BLaER1 treated with 17β-estradiol and CSF1 and Interleukin-3, amounts not matched to agents 10 nM and 100 nM (cell line): ENCODE results near the gene CX3CR1.

Experiments used
- H3K27ac ChIP-seq, 11 experiments: shearing (Covaris generic); formaldehyde crosslinking; 2 replicates each; pipeline ENCODE4 v1.8.1; 2022
- H3K27me3 ChIP-seq, 11 experiments: shearing (Covaris generic); formaldehyde crosslinking; 2 replicates each; pipeline ENCODE4 v1.8.1; 2022
- H3K36me3 ChIP-seq, 11 experiments: shearing (Covaris generic); formaldehyde crosslinking; 2 replicates each; pipeline ENCODE4 v1.8.1; 2022
- H3K4me1 ChIP-seq, 10 experiments: shearing (Covaris generic); formaldehyde crosslinking; 2 replicates each; pipeline ENCODE4 v1.8.1; 2022
- H3K4me2 ChIP-seq, 11 experiments: shearing (Covaris generic); formaldehyde crosslinking; 2 replicates each; pipeline ENCODE4 v1.8.1; 2022
- H3K4me3 ChIP-seq, 10 experiments: shearing (Covaris generic); formaldehyde crosslinking; 2 replicates each; pipeline ENCODE4 v1.8.1; 2022
- H3K9ac ChIP-seq, 11 experiments: shearing (Covaris generic); formaldehyde crosslinking; 2 replicates each; pipeline ENCODE4 v1.8.1; 2022
- H3K9me3 ChIP-seq, 11 experiments: shearing (Covaris generic); formaldehyde crosslinking; replicated peaks in 1 of 11; 2 replicates each; pipeline ENCODE4 v1.8.1; 2022
- H4K20me1 ChIP-seq, 11 experiments: shearing (Covaris generic); formaldehyde crosslinking; 2 replicates each; pipeline ENCODE4 v1.8.1; 2022
- Cebpa-rat ChIP-seq, 11 experiments: shearing (Covaris generic); IDR thresholded peaks; 2 replicates each; pipeline ENCODE4 v1.8.1; 2022

The CX3CR1 gene

GRCh38 chr3:39319249-39319648 is 39.4 kb upstream of the CX3CR1 start:
- peaks cover 6 to 21% (median 9%) of the 10 kb centered on the region in 11 experiments; a peak in 20 of 22 replicates for H3K9me3 ChIP-seq
- H3K4me3 ChIP-seq, result no peak overlapping the region

GRCh38 chr3:39318301-39318700 is 38.5 kb upstream of the CX3CR1 start:
- no peak for TF ChIP-seq Cebpa-rat (IDR thresholded peaks at IDR 0.05)
- Histone ChIP-seq H3K4me3 (no peak overlapping the region), H3K36me3 (no peaks in the 10 kb centered on the region), H4K20me1 (no peaks in the 10 kb centered on the region), H3K27ac (no peak overlapping the region), H3K4me2 (no peak overlapping the region), H3K27me3 (no peaks in the 10 kb centered on the region), H3K9me3 (peaks cover 9 to 27% (median 11%) of the 10 kb centered on the region in 11 experiments; a peak in 21 of 22 replicates), H3K4me1 (no peaks in the 10 kb centered on the region), H3K9ac (no peak overlapping the region)

More at GRCh38 chr3:39319249-39319648, 39.4 kb upstream of the CX3CR1 start:
- Histone ChIP-seq H4K20me1 (no peaks in the 10 kb centered on the region), H3K27ac (no peak overlapping the region), H3K4me2 (no peak overlapping the region), H3K36me3 (no peaks in the 10 kb centered on the region), H3K4me1 (no peaks in the 10 kb centered on the region), H3K9ac (no peak overlapping the region), H3K27me3 (no peaks in the 10 kb centered on the region)
- no peak for TF ChIP-seq Cebpa-rat (IDR thresholded peaks at IDR 0.05)

- Histone ChIP-seq H3K9me3 (peaks cover 9 to 27% (median 11%) of the 10 kb centered on the region in 11 experiments; a peak in 21 of 22 replicates), H3K9ac (no peak overlapping the region), H3K4me3 (no peak overlapping the region), H3K36me3 (no peaks in the 10 kb centered on the region), H3K27ac (no peak overlapping the region), H4K20me1 (no peaks in the 10 kb centered on the region), H3K4me2 (no peak overlapping the region), H3K27me3 (no peaks in the 10 kb centered on the region), H3K4me1 (no peaks in the 10 kb centered on the region)
- TF ChIP-seq Cebpa-rat (IDR thresholded peaks at IDR 0.05), result no peak
These were observed 37.8 kb upstream of the CX3CR1 start for GRCh38 chr3:39317571-39318169.

- Histone ChIP-seq H3K9ac (no peak overlapping the region), H3K4me3 (no peak overlapping the region), H3K36me3 (no peaks in the 10 kb centered on the region), H3K4me1 (no peaks in the 10 kb centered on the region), H3K4me2 (no peak overlapping the region), H3K27ac (no peak overlapping the region), H3K27me3 (no peaks in the 10 kb centered on the region), H4K20me1 (no peaks in the 10 kb centered on the region), H3K9me3 (peaks cover 9 to 27% (median 15%) of the 10 kb centered on the region in 11 experiments; a peak in 21 of 22 replicates)
- TF ChIP-seq Cebpa-rat (IDR thresholded peaks at IDR 0.05), result no peak
These were observed 35.6 kb upstream of the CX3CR1 start for GRCh38 chr3:39315420-39315819.

- H3K9me3 ChIP-seq, result peaks cover 9 to 27% (median 13%) of the 10 kb centered on the region in 11 experiments; a peak in 21 of 22 replicates
These were observed 33.5 kb upstream of the CX3CR1 start for GRCh38 chr3:39313289-39313688.

GRCh38 chr3:39302178-39302577 is 22.3 kb upstream of the CX3CR1 start:
- no peak for TF ChIP-seq Cebpa-rat (IDR thresholded peaks at IDR 0.05)
- Histone ChIP-seq H3K9ac (no peak overlapping the region), H3K4me1 (no peaks in the 10 kb centered on the region), H3K4me3 (no peak overlapping the region), H3K4me2 (no peak overlapping the region), H4K20me1 (no peaks in the 10 kb centered on the region), H3K36me3 (no peaks in the 10 kb centered on the region), H3K9me3 (peaks cover 41 to 76% (median 60%) of the 10 kb centered on the region in 11 experiments), H3K27ac (no peak overlapping the region), H3K27me3 (no peaks in the 10 kb centered on the region)

More at GRCh38 chr3:39313289-39313688, 33.5 kb upstream of the CX3CR1 start:
- H3K4me3 ChIP-seq, result no peak overlapping the region
- H4K20me1 ChIP-seq, result no peaks in the 10 kb centered on the region
- H3K4me1 ChIP-seq, result no peaks in the 10 kb centered on the region
- no peak overlapping the region for H3K4me2 ChIP-seq
- no peak overlapping the region for H3K27ac ChIP-seq
- no peaks in the 10 kb centered on the region for H3K27me3 ChIP-seq
- no peak overlapping the region for H3K9ac ChIP-seq
- H3K36me3 ChIP-seq, result no peaks in the 10 kb centered on the region
- no peak for TF ChIP-seq Cebpa-rat (IDR thresholded peaks at IDR 0.05)

- Histone ChIP-seq H3K36me3 (no peaks in the 10 kb centered on the region), H3K27me3 (no peaks in the 10 kb centered on the region), H3K27ac (no peak overlapping the region), H3K4me2 (no peak overlapping the region), H4K20me1 (no peaks in the 10 kb centered on the region), H3K4me3 (no peak overlapping the region), H3K9ac (no peak overlapping the region), H3K4me1 (peaks cover 0 to 4% (median 0%) of the 10 kb centered on the region in 10 experiments; a peak in 2 of 20 replicates), H3K9me3 (peaks cover 35 to 56% (median 47%) of the 10 kb centered on the region in 11 experiments)
- TF ChIP-seq Cebpa-rat (IDR thresholded peaks at IDR 0.05), result no peak
These were observed 19.4 kb upstream of the CX3CR1 start for GRCh38 chr3:39299279-39299678.

- H3K4me3 ChIP-seq, result no peak overlapping the region
- no peak overlapping the region for H3K27ac ChIP-seq
These were observed 16.6 kb upstream of the CX3CR1 start for GRCh38 chr3:39296197-39297077.

GRCh38 chr3:39295184-39295775 is 15.4 kb upstream of the CX3CR1 start:
- TF ChIP-seq Cebpa-rat (IDR thresholded peaks at IDR 0.05), result no peak
- Histone ChIP-seq H3K4me2 (no peak overlapping the region), H3K36me3 (no peaks in the 10 kb centered on the region), H3K9me3 (peaks cover 26 to 36% (median 30%) of the 10 kb centered on the region in 11 experiments), H3K9ac (no peak overlapping the region), H3K27me3 (no peaks in the 10 kb centered on the region), H3K27ac (no peak overlapping the region), H3K4me1 (peaks cover 0 to 9% (median 2%) of the 10 kb centered on the region in 10 experiments; a peak in 11 of 20 replicates), H3K4me3 (no peak overlapping the region), H4K20me1 (no peaks in the 10 kb centered on the region; a peak in 1 of 22 replicates)

More at GRCh38 chr3:39296197-39297077, 16.6 kb upstream of the CX3CR1 start:
- Histone ChIP-seq H3K36me3 (no peaks in the 10 kb centered on the region), H3K4me1 (peaks cover 0 to 7% (median 0%) of the 10 kb centered on the region in 10 experiments; a peak in 2 of 20 replicates), H3K27me3 (no peaks in the 10 kb centered on the region), H3K9me3 (peaks cover 27 to 46% (median 36%) of the 10 kb centered on the region in 11 experiments), H4K20me1 (no peaks in the 10 kb centered on the region; a peak in 1 of 22 replicates), H3K9ac (no peak overlapping the region), H3K4me2 (no peak overlapping the region)
- no peak for TF ChIP-seq Cebpa-rat (IDR thresholded peaks at IDR 0.05)
